DMS 273 (cell line): ENCODE results near the gene ADGRG4.
"Not testable (repeated sequence)": the region's sequence is repeated elsewhere in the genome, so short reads cannot be mapped to it uniquely, and the experiment has no call there.

Experiments used
- DNase-seq: peaks from one replicate; lab custom pipeline; 2025; ENCODE audit not compliant: unreplicated experiment; lab: John Stamatoyannopoulos, UW

The ADGRG4 gene

GRCh38 chrX:136300721-136301120 is at the start of gene ADGRG4:
Gene ADGRG4, plus strand, starts transcription at chrX:136300963. Its CDS starts 7,815 bp downstream, at chrX:136308778.
- not testable (repeated sequence) for DNase-seq

DNA sequence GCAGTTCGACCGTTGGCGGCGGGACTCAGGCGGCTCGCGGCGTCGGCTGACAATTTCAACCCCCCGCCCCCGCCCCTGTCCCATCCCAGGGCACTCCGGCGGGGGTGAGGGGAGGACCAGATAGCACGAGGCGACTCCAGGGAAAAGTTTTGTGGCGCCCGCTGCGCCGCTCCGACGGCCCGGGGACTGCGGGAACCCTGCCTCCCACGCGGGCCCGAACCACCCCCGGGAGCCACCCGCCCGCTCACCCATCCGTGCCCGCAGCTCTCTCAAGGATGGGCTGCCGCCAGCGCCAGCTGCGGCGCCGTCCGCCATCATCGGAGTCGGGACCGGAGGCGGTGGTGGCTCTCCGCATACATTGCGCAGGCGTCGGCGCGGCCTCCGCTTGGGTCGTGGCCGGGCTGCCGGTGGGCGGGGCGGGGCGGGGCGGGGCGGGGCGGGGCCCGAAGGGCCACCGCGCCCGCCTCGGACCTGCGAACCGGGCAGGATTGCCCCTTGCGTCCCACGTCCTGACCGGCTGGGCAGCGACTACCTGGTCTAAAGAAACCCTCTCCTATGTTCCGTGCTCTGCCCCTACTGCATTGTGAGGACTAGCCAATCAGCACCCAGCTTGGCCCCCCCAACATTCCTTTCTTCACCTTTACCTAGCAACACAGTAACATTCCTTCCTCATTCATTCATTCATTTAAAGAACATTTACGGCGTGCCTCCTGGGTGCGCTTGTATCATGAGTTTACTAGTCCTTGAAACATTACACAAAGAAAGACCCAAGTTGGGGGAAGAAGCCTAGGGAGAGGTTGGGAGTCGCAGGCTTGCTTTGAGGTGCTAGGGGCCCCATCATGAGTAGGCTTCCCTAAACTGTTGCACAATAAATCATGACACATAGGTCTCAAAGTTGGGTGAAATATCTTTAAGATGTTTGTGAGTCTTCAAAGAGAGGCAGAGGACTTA is 49.4 kb upstream of the ADGRG4 start, which contains the start of gene MAP7D3:
MAP7D3 (minus strand) TSS at position 360 of the 951 bp plus-strand sequence; CDS start at position 318, 42 bp downstream.
- peak; percentile 84 for DNase-seq

DNA sequence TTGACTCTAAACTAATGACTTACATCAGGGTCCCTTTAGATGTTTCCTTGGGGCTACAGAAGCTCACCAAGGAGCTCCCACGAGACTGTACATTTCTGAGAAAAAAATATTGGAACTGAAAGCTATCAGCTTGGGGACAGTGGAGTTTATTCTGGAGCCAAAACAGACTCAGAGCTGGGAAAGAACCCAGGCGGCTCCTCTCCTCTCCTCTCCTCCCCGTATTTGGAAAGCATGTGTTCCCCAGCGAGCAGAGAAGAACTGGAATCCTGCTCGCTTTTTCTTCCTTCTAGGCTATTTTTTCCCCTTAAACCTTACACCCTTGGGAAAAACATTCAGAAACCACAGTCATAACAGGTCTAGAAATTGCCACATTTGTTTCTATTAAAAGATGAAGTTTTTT is 45.2 kb upstream of the ADGRG4 start:
- no peak for DNase-seq

DNA sequence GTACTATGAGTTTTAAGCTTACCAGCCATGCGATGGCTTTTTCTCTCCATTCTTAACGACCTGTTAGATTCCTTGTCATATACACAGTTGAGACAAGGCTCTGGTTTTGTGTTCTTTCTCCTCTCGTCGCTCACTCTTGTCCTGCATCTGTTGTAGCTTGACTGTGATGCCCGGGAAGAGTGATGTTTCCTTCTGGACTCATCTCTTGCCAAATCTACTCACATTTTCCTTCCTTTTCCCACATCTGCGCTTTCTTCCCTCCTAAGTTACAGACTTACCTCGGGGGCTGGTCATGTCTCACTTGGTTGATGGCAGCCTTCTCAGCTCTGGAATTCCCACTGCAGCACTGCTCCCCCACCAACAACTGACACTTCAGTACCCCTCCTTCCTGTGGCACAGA is 44.7 kb upstream of the ADGRG4 start:
- DNase-seq, result no peak

DNA sequence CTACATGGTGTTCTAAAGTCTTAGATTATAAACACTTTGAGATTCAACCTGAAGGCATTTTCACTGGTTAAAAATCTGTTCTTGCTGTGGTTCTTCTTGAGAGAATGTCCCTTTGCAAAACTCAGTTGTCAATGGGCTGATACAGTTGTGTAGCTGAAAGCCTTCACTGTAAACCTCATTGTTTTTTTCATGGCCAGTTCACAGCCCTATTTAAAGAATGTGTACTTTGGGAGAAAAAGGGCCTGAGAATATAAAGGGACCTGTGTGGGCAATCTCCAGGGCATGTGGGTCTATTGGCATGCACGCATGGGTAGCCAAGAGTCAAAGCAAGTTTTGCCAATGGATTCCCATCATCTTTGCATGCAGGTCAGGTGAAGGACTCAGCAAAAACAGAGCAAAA is 41.8 kb upstream of the ADGRG4 start:
- no peak for DNase-seq

- DNase-seq, result no peak
Measured at GRCh38 chrX:136259543-136259942, 41.2 kb upstream of the ADGRG4 start.

DNA sequence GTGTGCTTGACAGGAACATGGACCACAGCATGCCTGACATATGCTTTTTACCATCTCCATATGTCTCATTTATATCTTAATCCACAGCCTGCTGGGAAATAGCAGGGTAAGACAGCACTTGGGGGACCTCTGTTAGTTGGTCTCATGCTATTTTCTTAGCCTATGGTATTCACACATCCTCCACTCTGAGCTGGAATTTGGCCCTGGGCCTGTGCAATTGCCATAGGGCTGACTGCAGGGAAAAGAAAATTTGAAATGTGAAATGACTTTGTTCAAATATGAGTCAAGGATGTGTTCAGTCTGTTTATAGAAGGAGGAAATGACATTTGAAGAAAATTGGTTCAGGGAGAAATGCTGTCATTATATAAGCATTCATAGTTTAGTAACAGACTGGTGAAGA is 40.0 kb upstream of the ADGRG4 start:
- peak; percentile 54 for DNase-seq

DNA sequence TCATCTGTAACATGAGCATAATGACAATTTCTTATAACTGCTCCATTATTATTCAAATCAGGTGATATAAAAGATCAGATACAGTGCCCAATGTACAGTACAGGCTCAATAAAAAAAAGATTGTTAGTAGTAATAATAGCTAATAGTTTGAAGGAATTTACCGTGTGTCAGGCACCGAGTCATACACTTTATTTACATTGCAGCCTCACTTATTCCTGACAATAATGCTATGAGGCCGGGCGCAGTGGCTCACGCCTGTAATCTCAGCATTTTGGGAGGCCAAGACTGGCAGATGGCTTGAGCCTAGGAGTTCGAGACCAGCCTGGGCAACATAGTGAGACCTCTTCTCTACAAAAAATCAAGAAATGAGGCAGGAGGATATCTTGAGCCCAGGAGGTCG is 39.4 kb upstream of the ADGRG4 start:
- no peak for DNase-seq

GRCh38 chrX:136262243-136262642 is 38.5 kb upstream of the ADGRG4 start:
- DNase-seq, result no peak

DNA sequence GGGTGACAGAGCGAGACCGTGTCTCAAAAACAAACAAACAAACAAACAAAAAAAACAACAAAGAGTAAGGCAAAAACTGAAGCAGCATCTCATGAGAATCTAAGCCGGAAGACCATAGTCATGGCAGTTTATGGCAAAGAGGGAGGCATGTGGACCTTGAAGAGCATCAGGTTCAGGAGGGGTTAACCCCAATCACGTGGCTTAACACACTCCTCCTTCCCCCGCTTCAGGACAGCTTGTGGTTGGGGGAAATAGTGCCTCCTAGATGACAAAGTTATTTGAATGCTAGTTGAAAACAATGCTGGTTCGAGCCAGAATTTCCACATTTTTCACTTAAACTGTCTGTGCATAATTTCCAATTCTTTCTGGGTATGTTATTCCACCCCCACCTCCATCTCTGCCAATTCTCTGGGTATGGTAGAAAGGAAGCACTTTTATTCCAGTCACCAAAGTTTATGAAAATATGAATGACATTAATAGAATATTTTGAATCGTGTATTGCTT is 37.9 kb upstream of the ADGRG4 start:
- DNase-seq, result no peak

DNA sequence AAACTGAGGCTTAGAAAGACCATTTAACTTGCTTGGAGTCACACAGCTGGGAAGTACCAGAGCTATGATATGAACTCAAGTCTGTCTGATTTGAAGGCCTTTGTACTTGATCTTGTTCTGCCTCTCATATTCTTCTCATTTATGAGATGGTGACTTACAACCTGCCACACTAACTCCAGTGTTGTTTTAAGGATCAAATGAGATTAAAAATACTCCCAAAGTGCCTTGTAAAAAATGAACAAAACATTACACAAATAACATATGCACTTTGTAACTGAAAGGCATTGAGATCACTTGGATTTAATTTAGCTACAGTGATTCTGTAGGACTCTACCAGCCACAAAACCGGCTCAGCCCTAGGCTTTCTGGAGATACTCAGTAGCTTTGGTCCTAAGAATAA is 33.9 kb upstream of the ADGRG4 start:
- no peak for DNase-seq

DNA sequence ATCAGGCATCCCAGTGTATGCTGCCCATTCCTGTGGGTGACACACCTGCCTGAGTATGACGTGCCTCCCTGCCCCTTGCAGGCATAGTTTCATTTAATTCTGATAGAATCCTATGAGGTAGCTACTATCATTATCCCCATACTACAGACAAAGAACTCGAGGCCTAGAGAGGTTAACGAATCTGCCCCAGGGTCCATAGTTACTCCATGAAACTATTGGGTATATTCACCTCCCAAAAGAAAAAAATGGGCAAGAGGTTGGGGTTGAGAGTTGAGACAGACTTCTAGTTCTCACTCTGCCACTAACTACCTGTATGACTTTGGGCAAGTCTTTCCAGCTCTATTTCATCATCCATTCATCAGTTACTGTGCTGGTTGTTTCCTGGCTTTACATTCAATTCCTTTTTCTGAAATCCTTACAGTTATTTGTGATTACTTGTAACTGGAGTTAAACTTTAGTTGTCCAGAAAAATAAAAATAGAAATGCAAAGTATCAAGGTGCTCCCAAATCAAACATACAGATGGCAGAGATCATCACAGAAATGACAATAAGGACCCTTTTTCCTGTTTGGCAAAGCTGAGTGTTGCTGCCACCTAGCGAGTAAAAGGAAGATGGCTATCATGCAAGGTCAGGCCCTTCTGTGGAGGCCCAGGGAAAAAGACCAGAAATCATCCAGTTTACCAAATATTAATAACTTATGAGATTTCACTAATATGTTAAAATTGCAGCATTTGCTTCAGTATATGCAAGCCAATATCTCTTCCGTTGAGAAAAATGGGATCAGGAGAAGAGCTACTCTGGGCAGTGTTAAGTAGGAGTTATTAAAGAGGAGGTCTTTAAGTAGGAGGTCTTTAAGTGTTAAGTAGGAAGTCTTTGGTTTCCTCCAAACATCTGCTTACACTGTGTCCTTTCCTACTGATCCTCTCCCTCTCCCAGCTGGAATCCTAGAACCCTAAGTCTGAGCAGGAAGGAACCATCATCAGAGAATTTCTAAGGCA is 32.4 kb upstream of the ADGRG4 start:
- DNase-seq, result peak; percentile 79

GRCh38 chrX:136269921-136270320 is 30.8 kb upstream of the ADGRG4 start:
- no peak for DNase-seq

GRCh38 chrX:136271300-136271699 is 29.5 kb upstream of the ADGRG4 start:
- DNase-seq, result no peak

DNA sequence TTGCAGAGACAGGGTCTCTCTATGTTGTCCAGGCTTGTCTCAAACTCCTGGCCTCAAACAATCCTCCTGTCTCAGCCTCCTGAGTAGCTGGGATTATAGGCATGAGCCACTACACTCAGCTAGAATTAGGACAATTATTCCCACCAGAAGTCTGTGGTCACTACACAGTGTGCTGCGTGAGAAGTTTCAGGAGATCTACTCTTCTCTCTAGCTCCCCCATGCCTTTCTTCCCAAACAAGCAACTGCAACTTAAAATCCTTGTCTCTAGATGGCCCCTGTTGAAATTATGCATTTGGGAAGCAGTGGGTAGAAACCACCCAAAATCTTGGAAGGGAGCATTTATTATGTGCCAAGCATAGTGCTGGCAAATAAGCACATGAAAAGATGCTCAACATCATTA is 28.4 kb upstream of the ADGRG4 start:
- peak; percentile 25 for DNase-seq

GRCh38 chrX:136273986-136274385 is 26.8 kb upstream of the ADGRG4 start:
- DNase-seq, result peak; percentile 43

DNA sequence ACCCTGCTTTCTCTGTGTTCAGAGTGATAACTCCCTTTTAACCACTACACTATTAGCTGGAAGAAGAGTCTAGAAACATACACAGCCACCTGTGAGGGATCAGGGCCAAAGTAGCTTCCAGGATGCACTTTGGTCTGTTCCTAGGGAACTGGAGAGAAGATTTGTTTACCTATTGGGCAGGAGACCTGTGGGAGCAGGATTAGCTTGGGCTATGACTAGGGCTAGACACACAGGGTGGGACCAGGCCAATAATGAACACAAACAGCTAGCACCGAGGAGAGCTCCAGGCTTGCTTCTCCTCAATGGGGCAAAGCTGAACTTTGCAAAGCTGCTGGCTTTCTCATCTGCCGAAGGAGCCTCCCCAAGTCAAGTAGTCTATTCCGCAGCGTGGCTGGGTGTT is 25.2 kb upstream of the ADGRG4 start:
- DNase-seq, result no peak

DNA sequence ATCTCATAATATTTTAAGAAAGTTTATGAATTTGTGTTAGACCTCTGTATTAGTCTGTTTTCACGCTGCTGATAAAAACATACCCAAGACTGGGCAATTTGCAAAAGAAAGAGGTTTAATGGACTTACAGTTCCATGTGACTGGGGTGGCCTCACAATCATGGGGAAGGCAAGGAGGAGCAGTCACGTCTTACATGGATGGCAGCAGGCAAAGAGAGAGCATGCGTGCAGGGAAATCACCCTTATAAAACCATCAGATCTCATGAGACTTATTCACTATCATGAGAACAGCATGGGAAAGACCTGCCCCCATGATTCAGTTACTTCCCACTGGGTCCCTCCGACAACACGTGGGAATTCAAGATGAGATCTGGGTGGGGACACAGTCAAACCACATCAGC is 14.4 kb upstream of the ADGRG4 start:
- DNase-seq, result not testable (repeated sequence)

DNA sequence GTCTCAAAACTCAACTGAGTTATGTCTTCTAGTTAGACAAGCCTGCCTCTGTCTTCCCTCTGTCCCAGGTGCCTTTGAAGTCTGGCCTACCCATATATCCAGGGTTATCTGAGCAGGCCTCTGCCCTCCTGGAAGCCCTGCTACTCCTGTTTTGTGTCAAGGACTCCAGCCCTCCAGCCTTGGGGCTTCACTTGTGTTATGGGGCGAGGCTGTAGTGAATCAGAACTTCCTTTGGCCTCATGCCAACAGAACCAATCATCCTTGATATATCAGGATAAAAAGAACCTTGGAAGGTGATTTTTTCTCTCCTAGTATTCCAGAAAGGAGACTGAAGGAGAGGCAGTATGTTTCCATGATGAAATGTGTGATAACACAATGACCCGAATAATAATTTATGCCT is 8.9 kb upstream of the ADGRG4 start:
- peak; percentile 18 for DNase-seq

- DNase-seq, result no peak
Measured at GRCh38 chrX:136292656-136293055, 8.1 kb upstream of the ADGRG4 start.

DNA sequence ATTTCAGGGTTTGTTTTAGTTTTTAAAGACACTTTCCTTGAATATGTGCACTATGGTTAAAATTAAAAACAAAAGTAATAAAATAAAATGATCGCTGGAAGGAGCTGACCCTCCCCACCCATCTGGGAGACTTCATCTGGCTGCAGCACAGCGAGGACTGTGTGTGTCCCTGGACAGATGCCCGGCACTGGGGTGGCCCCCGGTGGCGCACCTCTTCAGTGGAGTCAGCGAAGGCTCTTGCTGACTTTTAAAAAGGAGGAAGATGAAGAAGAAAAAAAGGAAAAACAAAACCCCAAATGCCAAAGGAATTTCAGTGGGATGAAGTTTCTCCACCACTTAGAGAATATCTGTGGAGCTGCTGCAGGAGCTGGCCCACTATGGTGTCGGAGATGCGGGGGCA is 5.4 kb upstream of the ADGRG4 start:
- no peak for DNase-seq
